ENCODE data around the gene CYP4F12.

Gene CYP4F12

GRCh38 chr19:15634105-15634504 is 38.8 kb upstream of the CYP4F12 start:
- no peak for DNase-seq (ENCODE audit: low read depth, low spot score)
- no peak overlapping the region for H3K4me3 ChIP-seq (ENCODE audit: insufficient read length, low read depth)
- peaks cover 4% of the 10 kb centered on the region for H3K27me3 ChIP-seq (ENCODE audit: insufficient read depth, insufficient read length)
- no peak overlapping the region for H3K9ac ChIP-seq (ENCODE audit: insufficient read length, low read depth)
- no peaks in the 10 kb centered on the region for H3K9me3 ChIP-seq (ENCODE audit: insufficient read depth, low read length)
- TF ChIP-seq ZNF274 (IDR thresholded peaks at IDR 0.05; ENCODE audit: low read depth, low read length): no peak
- no peak for TF ChIP-seq YY1 (IDR thresholded peaks at IDR 0.05; ENCODE audit: insufficient read depth, insufficient read length)
- no peak for TF ChIP-seq SUZ12 (IDR thresholded peaks at IDR 0.05; ENCODE audit: extremely low read depth, insufficient read depth, insufficient read length)
- H3K36me3 ChIP-seq (ENCODE audit: insufficient read depth, insufficient read length, low read length): no peaks in the 10 kb centered on the region
- H3K4me1 ChIP-seq (ENCODE audit: insufficient read depth, insufficient read length): no peaks in the 10 kb centered on the region

DNA sequence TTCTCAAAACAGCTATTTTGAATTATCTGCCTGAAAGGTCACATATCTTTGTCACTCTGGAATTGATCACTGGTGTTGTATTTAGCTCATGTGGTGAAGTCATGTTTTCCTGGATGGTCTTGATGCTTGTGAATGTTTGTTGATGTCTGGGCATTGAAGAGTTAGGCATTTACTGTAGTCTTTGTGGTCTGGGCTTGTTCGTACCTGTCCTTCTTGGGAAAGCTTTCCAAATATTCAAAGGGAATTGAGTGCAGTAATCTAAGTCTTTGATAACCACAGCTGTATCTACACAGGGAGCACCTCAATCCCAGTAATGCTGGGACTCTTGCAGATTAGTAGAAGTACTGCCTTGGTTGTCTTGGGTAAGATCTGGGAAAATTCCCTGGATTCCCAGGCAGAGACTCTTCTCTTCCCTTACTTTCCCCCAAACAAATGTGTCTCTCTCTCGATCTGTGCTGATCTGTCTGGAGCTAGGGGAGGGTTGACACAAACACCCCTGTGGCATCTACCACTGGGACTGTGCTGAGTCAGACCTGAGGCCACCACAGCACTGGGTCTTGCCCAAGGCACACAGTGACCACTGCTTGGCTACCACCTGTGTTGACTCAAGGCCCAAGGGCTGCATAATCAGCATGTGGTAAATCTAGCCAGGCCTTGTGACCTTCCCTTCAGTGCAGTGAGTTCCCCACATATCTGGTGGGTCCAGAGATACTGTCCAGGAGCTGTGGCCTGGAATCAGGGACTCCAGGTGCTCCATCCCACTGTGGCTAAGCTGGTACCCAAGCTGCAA is 37.7 kb upstream of the CYP4F12 start:
- Histone ChIP-seq H3K9me3 (ENCODE audit: insufficient read depth, low read length) (no peaks in the 10 kb centered on the region), H3K36me3 (ENCODE audit: insufficient read depth, insufficient read length, low read length) (no peaks in the 10 kb centered on the region)

GRCh38 chr19:15636026-15636425 is 36.9 kb upstream of the CYP4F12 start:
- H3K36me3 ChIP-seq (ENCODE audit: insufficient read depth, insufficient read length, low read length): no peaks in the 10 kb centered on the region
- peaks cover 2% of the 10 kb centered on the region for H3K4me1 ChIP-seq (ENCODE audit: insufficient read depth, insufficient read length)
- TF ChIP-seq SUZ12 (IDR thresholded peaks at IDR 0.05; ENCODE audit: extremely low read depth, insufficient read depth, insufficient read length): no peak
- TF ChIP-seq ZNF274 (IDR thresholded peaks at IDR 0.05; ENCODE audit: low read depth, low read length): no peak
- no peak for TF ChIP-seq YY1 (IDR thresholded peaks at IDR 0.05; ENCODE audit: insufficient read depth, insufficient read length)
- H3K9ac ChIP-seq (ENCODE audit: insufficient read length, low read depth): no peak overlapping the region
- H3K9me3 ChIP-seq (ENCODE audit: insufficient read depth, low read length): no peaks in the 10 kb centered on the region
- no peaks in the 10 kb centered on the region for H3K27me3 ChIP-seq (ENCODE audit: insufficient read depth, insufficient read length)
- H3K4me3 ChIP-seq (ENCODE audit: insufficient read length, low read depth): no peak overlapping the region
- DNase-seq (ENCODE audit: low read depth, low spot score): no peak

More for the DNA sequence above, 37.7 kb upstream of the CYP4F12 start:
- Histone ChIP-seq H3K9ac (ENCODE audit: insufficient read length, low read depth) (no peak overlapping the region), H3K27me3 (ENCODE audit: insufficient read depth, insufficient read length) (peaks cover 4% of the 10 kb centered on the region), H3K4me1 (ENCODE audit: insufficient read depth, insufficient read length) (peaks cover 1% of the 10 kb centered on the region), H3K4me3 (ENCODE audit: insufficient read length, low read depth) (no peak overlapping the region)
- no peak for DNase-seq (ENCODE audit: low read depth, low spot score)
- TF ChIP-seq ZNF274 (IDR thresholded peaks at IDR 0.05; ENCODE audit: low read depth, low read length) (no peak), SUZ12 (IDR thresholded peaks at IDR 0.05; ENCODE audit: extremely low read depth, insufficient read depth, insufficient read length) (no peak), YY1 (IDR thresholded peaks at IDR 0.05; ENCODE audit: insufficient read depth, insufficient read length) (no peak)

DNA sequence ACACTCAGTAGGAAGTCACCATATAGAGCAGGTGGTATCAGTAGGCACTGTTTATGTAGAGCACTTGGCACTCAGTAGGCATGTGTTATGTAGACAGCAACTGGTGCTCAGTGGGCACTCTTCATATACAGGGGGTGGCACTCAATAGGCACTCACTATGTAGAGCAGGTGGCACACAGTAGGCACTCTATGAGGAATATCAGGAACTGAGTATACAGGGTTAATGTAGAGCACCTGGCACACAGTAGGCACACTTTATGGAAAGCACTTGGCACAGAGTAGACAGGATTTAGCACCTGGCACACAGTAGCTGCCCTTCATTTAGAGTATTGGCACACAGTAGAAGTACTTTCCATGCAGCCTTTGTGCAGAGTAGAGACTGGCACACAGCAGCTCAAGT is 33.3 kb upstream of the CYP4F12 start:
- no peak for DNase-seq (ENCODE audit: low read depth, low spot score)
- Histone ChIP-seq H3K4me1 (ENCODE audit: insufficient read depth, insufficient read length) (peaks cover 2% of the 10 kb centered on the region), H3K4me3 (ENCODE audit: insufficient read length, low read depth) (no peak overlapping the region), H3K27me3 (ENCODE audit: insufficient read depth, insufficient read length) (peaks cover 13% of the 10 kb centered on the region), H3K9me3 (ENCODE audit: insufficient read depth, low read length) (no peaks in the 10 kb centered on the region), H3K36me3 (ENCODE audit: insufficient read depth, insufficient read length, low read length) (no peaks in the 10 kb centered on the region), H3K9ac (ENCODE audit: insufficient read length, low read depth) (no peak overlapping the region)
- TF ChIP-seq SUZ12 (IDR thresholded peaks at IDR 0.05; ENCODE audit: extremely low read depth, insufficient read depth, insufficient read length): no peak
- no peak for TF ChIP-seq YY1 (IDR thresholded peaks at IDR 0.05; ENCODE audit: insufficient read depth, insufficient read length)
- TF ChIP-seq ZNF274 (IDR thresholded peaks at IDR 0.05; ENCODE audit: low read depth, low read length): no peak

GRCh38 chr19:15640294-15640903 is 32.5 kb upstream of the CYP4F12 start, which contains the start of gene CYP4F3:
CYP4F3 (plus strand) TSS chr19:15640897; CDS start chr19:15641416, 519 bp downstream.
- H3K36me3 ChIP-seq (ENCODE audit: insufficient read depth, insufficient read length, low read length): no peaks in the 10 kb centered on the region
- no peak within 1 kb of the TSS for H3K9ac ChIP-seq (ENCODE audit: insufficient read length, low read depth)
- no peak for DNase-seq (ENCODE audit: low read depth, low spot score)
- H3K4me1 ChIP-seq (ENCODE audit: insufficient read depth, insufficient read length): peaks cover 2% of the 10 kb centered on the region
- TF ChIP-seq YY1 (IDR thresholded peaks at IDR 0.05; ENCODE audit: insufficient read depth, insufficient read length) (no peak), SUZ12 (IDR thresholded peaks at IDR 0.05; ENCODE audit: extremely low read depth, insufficient read depth, insufficient read length) (no peak), ZNF274 (IDR thresholded peaks at IDR 0.05; ENCODE audit: low read depth, low read length) (no peak)
- no peak within 1 kb of the TSS for H3K4me3 ChIP-seq (ENCODE audit: insufficient read length, low read depth)
- no peaks in the 10 kb centered on the region for H3K9me3 ChIP-seq (ENCODE audit: insufficient read depth, low read length)
- peaks cover 13% of the 10 kb centered on the region for H3K27me3 ChIP-seq (ENCODE audit: insufficient read depth, insufficient read length)

- Histone ChIP-seq H3K4me3 (ENCODE audit: insufficient read length, low read depth) (no peak overlapping the region), H3K36me3 (ENCODE audit: insufficient read depth, insufficient read length, low read length) (no peaks in the 10 kb centered on the region), H3K9me3 (ENCODE audit: insufficient read depth, low read length) (no peaks in the 10 kb centered on the region), H3K9ac (ENCODE audit: insufficient read length, low read depth) (no peak overlapping the region), H3K27me3 (ENCODE audit: insufficient read depth, insufficient read length) (peaks cover 13% of the 10 kb centered on the region), H3K4me1 (ENCODE audit: insufficient read depth, insufficient read length) (peaks cover 2% of the 10 kb centered on the region)
- DNase-seq (ENCODE audit: low read depth, low spot score): no peak
- TF ChIP-seq ZNF274 (IDR thresholded peaks at IDR 0.05; ENCODE audit: low read depth, low read length): no peak
- TF ChIP-seq YY1 (IDR thresholded peaks at IDR 0.05; ENCODE audit: insufficient read depth, insufficient read length): no peak
- no peak for TF ChIP-seq SUZ12 (IDR thresholded peaks at IDR 0.05; ENCODE audit: extremely low read depth, insufficient read depth, insufficient read length)
Observed at GRCh38 chr19:15640904-15641597, 31.8 kb upstream of the CYP4F12 start.

All from NT2/D1 (cell line).